Measurements from ENCODE around the gene COA8. TPM values are rescaled to one million over a fixed set of nuclear protein-coding genes. Genes with fewer than 3 reads are reported as not detected.

Gene COA8
- total and polyA plus RNA-seq, 7 donors: 33.9 to 67.3 (median 38.2) TPM

DNA sequence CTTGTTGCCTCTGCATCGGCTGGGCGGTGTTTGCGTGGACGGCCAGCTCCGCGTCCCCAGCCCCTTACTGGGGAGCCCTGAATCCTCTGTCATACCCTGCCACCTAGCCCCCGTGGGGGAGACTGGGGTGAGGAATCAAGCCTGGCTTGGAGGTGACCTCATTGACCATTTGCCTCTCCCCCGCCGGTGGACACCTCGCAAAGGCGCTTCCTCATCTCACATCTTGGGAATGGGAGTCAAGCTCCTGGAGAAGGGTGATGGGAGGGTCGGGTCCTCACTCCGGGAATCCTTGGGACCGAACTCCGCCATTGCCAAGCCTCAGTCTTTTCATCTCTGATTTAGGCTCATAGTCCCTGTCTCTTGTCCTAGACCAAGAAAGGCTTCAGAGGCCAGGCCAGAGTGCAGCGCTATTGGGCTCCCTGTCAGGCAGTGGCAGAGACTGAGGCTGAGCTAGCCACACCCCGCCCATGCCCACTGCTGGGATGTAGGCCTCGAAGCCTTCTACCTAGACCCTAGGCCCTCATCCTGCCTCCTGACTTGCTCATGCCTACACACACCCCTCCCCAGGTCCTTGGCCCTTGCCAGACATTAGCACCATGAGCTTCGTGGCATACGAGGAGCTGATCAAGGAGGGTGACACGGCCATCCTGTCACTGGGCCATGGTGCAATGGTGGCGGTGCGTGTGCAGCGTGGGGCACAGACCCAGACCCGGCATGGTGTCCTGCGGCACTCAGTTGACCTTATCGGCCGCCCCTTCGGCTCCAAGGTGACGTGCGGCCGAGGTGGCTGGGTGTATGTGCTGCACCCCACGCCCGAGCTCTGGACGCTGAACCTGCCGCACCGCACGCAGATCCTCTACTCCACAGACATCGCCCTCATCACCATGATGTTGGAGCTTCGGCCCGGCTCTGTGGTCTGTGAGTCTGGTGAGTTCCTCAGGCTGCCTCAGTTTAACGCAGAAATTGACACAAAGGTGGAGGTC, 33.1 kb upstream of the COA8 start:
- Histone ChIP-seq H3K9me3 (no peaks in the 10 kb centered on the region), H3K27ac (peak overlapping the region; percentile 90 to 98 (median 93)), H3K4me3 (peak overlapping the region; percentile 85 to 96 (median 96)), H3K27me3 (no peaks in the 10 kb centered on the region), H3K4me1 (peaks cover 0 to 90% (median 84%) of the 10 kb centered on the region in 4 donors), H3K36me3 (peaks cover 0 to 9% (median 3%) of the 10 kb centered on the region in 4 donors)
- no peak for DNase-seq
- TF ChIP-seq EP300 (IDR thresholded peaks at IDR 0.05): no peak
- no peak for TF ChIP-seq POLR2AphosphoS5 (IDR thresholded peaks at IDR 0.05)
- TF ChIP-seq POLR2A (IDR thresholded peaks at IDR 0.05): no peak
- no peak for TF ChIP-seq CTCF (IDR thresholded peaks at IDR 0.05)
- 46 to 53% methylated on average over 42 of the region's 42 CpGs for WGBS, 2 donors
- intact Hi-C loops (cut with DNase I): no loop called here

GRCh38 chr14:103530390-103530789, 32.4 kb upstream of the COA8 start:
- DNase-seq: peak; percentile 68
- Histone ChIP-seq H3K4me1 (peaks cover 0 to 90% (median 86%) of the 10 kb centered on the region in 4 donors), H3K4me3 (no peak overlapping the region), H3K27ac (peak overlapping the region in 3 of 4 donors; percentile 92 to 98 (median 94)), H3K9me3 (no peaks in the 10 kb centered on the region), H3K27me3 (no peaks in the 10 kb centered on the region), H3K36me3 (peaks cover 0 to 13% (median 3%) of the 10 kb centered on the region in 4 donors)
- TF ChIP-seq POLR2A (IDR thresholded peaks at IDR 0.05) (no peak), POLR2AphosphoS5 (IDR thresholded peaks at IDR 0.05) (no peak), EP300 (IDR thresholded peaks at IDR 0.05) (no peak), CTCF (IDR thresholded peaks at IDR 0.05) (no peak)
- intact Hi-C loops (cut with DNase I): no loop called here
- 68 to 79% methylated on average over 7 of the region's 7 CpGs for WGBS, 2 donors

- peaks cover 0 to 15% (median 3%) of the 10 kb centered on the region in 4 donors for H3K36me3 ChIP-seq
- 89 to 93% methylated on average over 11 of the region's 11 CpGs for WGBS, 2 donors
- H3K27me3 ChIP-seq: no peaks in the 10 kb centered on the region
- no peak for TF ChIP-seq POLR2AphosphoS5 (IDR thresholded peaks at IDR 0.05)
- TF ChIP-seq EP300 (IDR thresholded peaks at IDR 0.05): no peak
- no peak for TF ChIP-seq POLR2A (IDR thresholded peaks at IDR 0.05)
- TF ChIP-seq CTCF (IDR thresholded peaks at IDR 0.05): no peak
- peaks cover 0 to 90% (median 86%) of the 10 kb centered on the region in 4 donors for H3K4me1 ChIP-seq
- intact Hi-C loops (cut with DNase I): no loop called here
- no peaks in the 10 kb centered on the region for H3K9me3 ChIP-seq
- no peak for DNase-seq
- no peak overlapping the region for H3K4me3 ChIP-seq
- H3K27ac ChIP-seq: peak overlapping the region in 3 of 4 donors; percentile 92 to 98 (median 94)
Observed at GRCh38 chr14:103530831-103531230, 31.9 kb upstream of the COA8 start.

- H3K27me3 ChIP-seq: no peaks in the 10 kb centered on the region
- no peak overlapping the region for H3K4me3 ChIP-seq
- H3K36me3 ChIP-seq: peaks cover 0 to 15% (median 3%) of the 10 kb centered on the region in 4 donors
- no peak for DNase-seq
- H3K4me1 ChIP-seq: peaks cover 0 to 90% (median 87%) of the 10 kb centered on the region in 4 donors
- no peak for TF ChIP-seq POLR2A (IDR thresholded peaks at IDR 0.05)
- TF ChIP-seq EP300 (IDR thresholded peaks at IDR 0.05): no peak
- TF ChIP-seq CTCF (IDR thresholded peaks at IDR 0.05): no peak
- no peak for TF ChIP-seq POLR2AphosphoS5 (IDR thresholded peaks at IDR 0.05)
- intact Hi-C loops (cut with DNase I): no loop called here
- H3K9me3 ChIP-seq: no peaks in the 10 kb centered on the region
- peak overlapping the region; percentile 92 to 98 (median 94) for H3K27ac ChIP-seq
- WGBS, 2 donors: 89 to 93% methylated on average over 15 of the region's 15 CpGs
Observed at GRCh38 chr14:103531421-103532215, 31.1 kb upstream of the COA8 start.

Data from sigmoid colon (tissue), 7 donors.